Neural crest cell (in vitro differentiated cells): Measurements from ENCODE around the gene RITA1. TPM values are rescaled to one million over a fixed set of nuclear protein-coding genes. Genes with fewer than 3 reads are reported as not detected.

Experiments
- DNase-seq: peaks from one replicate; pipeline ENCODE4 v3.0.0; 2021; ENCODE audit warnings: low read depth, mixed read lengths, low spot score
- H3K27ac Mint-ChIP-seq: one replicate; pipeline ENCODE4 v1.8.0; 2021; ENCODE audit warnings: mild to moderate bottlenecking, mixed read lengths; ENCODE audit not compliant: unreplicated experiment
- H3K27me3 Mint-ChIP-seq: 2 replicates; pipeline ENCODE4 v1.8.0; 2021; ENCODE audit warnings: low read depth, mild to moderate bottlenecking, mixed read lengths
- H3K36me3 Mint-ChIP-seq: 2 replicates; pipeline ENCODE4 v1.8.0; 2021; ENCODE audit warnings: low read depth, mild to moderate bottlenecking, mixed read lengths
- H3K4me1 Mint-ChIP-seq: 2 replicates; pipeline ENCODE4 v1.8.0; 2021; ENCODE audit warnings: mixed read lengths
- H3K4me3 Mint-ChIP-seq: one replicate; pipeline ENCODE4 v1.8.0; 2021; ENCODE audit warnings: mild to moderate bottlenecking, mixed read lengths
- H3K9me3 Mint-ChIP-seq: 2 replicates; pipeline ENCODE4 v1.8.0; 2021; ENCODE audit warnings: mixed read lengths
- CTCF ChIP-seq: fragments of 200-600 bp; sonication (generic); conservative IDR thresholded peaks from 2 replicates; pipeline ENCODE4 v1.5.0; 2021; ENCODE audit warnings: antibody characterized with exemption, mild to moderate bottlenecking
- total RNA-seq: library from RNA; stranded (reverse); gene quantifications from 2 replicates; pipeline ENCODE4 v1.2.1, GENCODE V29; 2021

RITA1 gene
- total RNA-seq, 1 donor from 2014 or later: 20.1 TPM

GRCh38 chr12:113157218-113157859 lies 28.2 kb upstream of the RITA1 start:
- peaks cover 6% of the 10 kb centered on the region for H3K36me3 Mint-ChIP-seq
- peaks cover 49% of the 10 kb centered on the region for H3K27me3 Mint-ChIP-seq
- no peak for DNase-seq
- H3K9me3 Mint-ChIP-seq: no peaks in the 10 kb centered on the region
- H3K27ac Mint-ChIP-seq: no peak overlapping the region
- no peak overlapping the region for H3K4me3 Mint-ChIP-seq
- peaks cover 13% of the 10 kb centered on the region for H3K4me1 Mint-ChIP-seq
- no peak for TF ChIP-seq CTCF

- H3K27ac Mint-ChIP-seq: no peak overlapping the region
- TF ChIP-seq CTCF: no peak
- no peak for DNase-seq
- H3K9me3 Mint-ChIP-seq: no peaks in the 10 kb centered on the region
- H3K27me3 Mint-ChIP-seq: peaks cover 37% of the 10 kb centered on the region
- H3K4me1 Mint-ChIP-seq: peaks cover 13% of the 10 kb centered on the region
- no peak overlapping the region for H3K4me3 Mint-ChIP-seq
- H3K36me3 Mint-ChIP-seq: peaks cover 6% of the 10 kb centered on the region
Observed at GRCh38 chr12:113158439-113159203, 26.9 kb upstream of the RITA1 start.

- peaks cover 26% of the 10 kb centered on the region for H3K27me3 Mint-ChIP-seq
- no peak for TF ChIP-seq CTCF
- peaks cover 13% of the 10 kb centered on the region for H3K4me1 Mint-ChIP-seq
- H3K36me3 Mint-ChIP-seq: peaks cover 6% of the 10 kb centered on the region
- no peak overlapping the region for H3K4me3 Mint-ChIP-seq
- DNase-seq: no peak
- no peaks in the 10 kb centered on the region for H3K9me3 Mint-ChIP-seq
- no peak overlapping the region for H3K27ac Mint-ChIP-seq
Observed at GRCh38 chr12:113159937-113160336, 25.6 kb upstream of the RITA1 start.

GRCh38 chr12:113161415-113162016 lies 24.0 kb upstream of the RITA1 start:
- no peaks in the 10 kb centered on the region for H3K9me3 Mint-ChIP-seq
- peak overlapping the region; percentile 36 for H3K4me3 Mint-ChIP-seq
- H3K36me3 Mint-ChIP-seq: peaks cover 6% of the 10 kb centered on the region
- TF ChIP-seq CTCF: no peak
- H3K27ac Mint-ChIP-seq: no peak overlapping the region
- peaks cover 10% of the 10 kb centered on the region for H3K27me3 Mint-ChIP-seq
- H3K4me1 Mint-ChIP-seq: peaks cover 13% of the 10 kb centered on the region
- peak; percentile 40 for DNase-seq

GRCh38 chr12:113162102-113163029 lies 23.2 kb upstream of the RITA1 start:
- Mint-ChIP-seq H3K27ac (no peak overlapping the region), H3K4me1 (peaks cover 13% of the 10 kb centered on the region), H3K9me3 (no peaks in the 10 kb centered on the region), H3K36me3 (peaks cover 2% of the 10 kb centered on the region), H3K27me3 (peaks cover 3% of the 10 kb centered on the region), H3K4me3 (no peak overlapping the region)
- TF ChIP-seq CTCF: no peak
- DNase-seq: no peak
